ELR (cell line): Measurements from ENCODE around the gene GPX5.
"Not testable (repeated sequence)": the region's sequence is repeated elsewhere in the genome, so short reads cannot be mapped to it uniquely, and the experiment has no call there.

Experiments used
- DNase-seq: peaks from one replicate; pipeline ENCODE4 v3.0.0-alpha.2; 2015; ENCODE audit warnings: low read depth

Gene GPX5

GRCh38 chr6:28512387-28512786, 13.3 kb upstream of the GPX5 start:
- not testable (repeated sequence) for DNase-seq

- no peak for DNase-seq
These were observed 10.0 kb upstream of the GPX5 start, which contains the start of gene GPX6 for GRCh38 chr6:28515676-28516075. TSS of gene GPX6 (minus strand) at chr6:28515793. CDS start at chr6:28515743, 50 bp downstream.

DNA sequence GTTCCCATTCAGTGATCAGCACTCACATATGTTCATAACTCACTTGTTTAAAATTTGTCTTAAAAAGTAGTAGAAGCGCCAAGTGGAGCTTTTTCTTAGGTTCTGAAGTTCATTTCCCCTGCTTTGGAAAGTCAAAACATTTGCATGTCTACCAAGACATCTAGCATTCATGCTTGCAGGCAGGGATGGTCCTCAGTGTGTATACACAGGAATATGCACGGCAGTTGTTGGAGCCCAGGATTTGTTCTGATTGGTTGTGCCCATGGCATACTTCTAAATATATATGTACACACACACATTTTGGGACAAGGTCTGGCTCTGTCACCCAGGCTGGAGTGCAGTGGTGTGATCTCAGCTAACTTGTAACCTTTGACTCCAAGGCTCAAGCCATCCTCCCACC, 7.7 kb upstream of the GPX5 start:
- no peak for DNase-seq

GRCh38 chr6:28522594-28523240, 3.0 kb upstream of the GPX5 start:
- DNase-seq, result no peak

DNA sequence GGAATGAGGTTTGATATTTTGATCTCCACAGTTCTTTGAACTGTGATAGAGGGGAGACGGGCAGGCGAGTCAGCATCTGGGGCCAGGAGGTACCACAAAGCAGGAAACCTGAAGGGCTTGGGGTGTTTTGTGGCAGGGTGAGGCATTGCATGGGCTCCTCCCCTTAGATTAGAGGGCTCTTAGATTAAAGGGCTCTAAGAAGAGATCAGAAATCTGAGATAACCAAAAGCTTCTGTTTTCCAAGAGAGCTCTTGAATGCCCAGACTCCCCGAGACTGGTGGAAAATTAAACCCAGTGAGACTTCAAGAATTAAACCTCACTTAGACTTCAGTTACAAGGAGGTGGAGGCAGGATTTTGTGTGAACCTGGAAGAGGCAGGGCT, 2.4 kb upstream of the GPX5 start:
- DNase-seq, result peak; percentile 3

DNA sequence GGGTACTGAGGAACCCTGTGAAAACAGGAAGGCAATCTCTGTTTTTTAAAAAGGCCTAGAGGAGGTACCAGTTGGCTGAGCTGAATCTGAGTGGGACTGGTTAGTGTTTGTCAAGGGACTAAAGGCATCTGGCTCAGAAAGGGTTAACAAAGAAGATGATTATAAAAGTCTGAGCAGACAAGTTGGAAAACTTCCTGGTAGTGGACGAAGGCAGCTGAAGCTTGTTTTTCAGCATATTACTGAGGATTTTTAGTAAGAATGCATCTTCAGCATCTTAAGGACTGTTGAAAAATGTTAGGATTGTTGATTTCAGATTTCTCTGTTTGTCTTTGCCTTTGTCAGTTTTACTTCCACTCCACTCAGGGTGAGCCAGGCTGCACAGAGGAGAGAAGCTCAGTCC, 5.1 kb downstream of the GPX5 start:
- DNase-seq, result no peak

DNA sequence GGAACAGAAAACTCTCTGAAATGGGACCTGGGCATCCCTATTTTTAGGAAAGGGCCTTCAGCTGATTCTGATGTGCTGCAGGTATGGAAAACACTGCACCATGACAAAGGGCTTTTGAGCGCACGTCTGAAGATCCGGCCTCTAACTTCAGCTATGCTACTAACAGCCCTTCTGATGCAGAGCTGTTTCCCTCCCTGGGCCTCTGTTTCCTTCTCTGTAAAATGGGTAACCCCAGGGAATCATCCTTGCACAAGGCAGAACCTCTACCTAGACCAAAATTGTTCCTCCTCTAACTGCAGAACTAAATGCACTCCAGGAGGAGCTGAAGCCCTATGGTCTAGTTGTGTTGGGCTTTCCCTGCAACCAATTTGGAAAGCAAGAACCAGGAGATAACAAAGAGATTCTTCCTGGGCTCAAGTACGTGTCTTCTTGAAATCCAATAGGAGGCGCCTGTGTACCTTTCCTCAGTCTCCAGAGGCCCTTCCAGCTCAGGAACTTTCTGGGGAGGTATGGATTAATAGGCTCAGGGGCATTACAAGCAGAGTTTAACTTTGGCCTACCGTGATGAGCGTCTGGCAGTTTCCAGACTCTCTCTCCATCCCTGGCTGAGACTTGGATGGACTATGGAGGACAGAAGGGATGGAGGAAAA, 5.9 kb downstream of the GPX5 start:
- DNase-seq, result peak; percentile 25

DNA sequence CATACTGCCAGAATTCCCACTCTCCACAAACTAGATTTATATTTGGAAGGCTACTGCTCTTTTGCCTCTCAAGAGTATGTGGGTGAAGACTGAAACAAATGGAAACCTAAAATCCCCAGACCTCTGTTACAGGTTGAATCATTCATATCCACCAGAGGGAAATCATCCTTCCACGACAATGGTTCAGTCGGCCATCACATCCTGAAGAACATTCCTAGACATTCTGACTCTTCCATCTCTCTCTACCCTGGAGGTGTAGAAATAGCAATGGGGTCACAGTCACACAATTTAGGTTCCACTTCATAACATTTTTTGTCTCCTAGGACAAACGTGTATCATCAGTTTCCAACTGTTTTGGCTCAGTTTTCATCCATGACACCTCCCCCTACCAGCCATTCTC, 8.6 kb downstream of the GPX5 start:
- no peak for DNase-seq

GRCh38 chr6:28534875-28535274, 9.2 kb downstream of the GPX5 start:
- DNase-seq, result no peak

DNA sequence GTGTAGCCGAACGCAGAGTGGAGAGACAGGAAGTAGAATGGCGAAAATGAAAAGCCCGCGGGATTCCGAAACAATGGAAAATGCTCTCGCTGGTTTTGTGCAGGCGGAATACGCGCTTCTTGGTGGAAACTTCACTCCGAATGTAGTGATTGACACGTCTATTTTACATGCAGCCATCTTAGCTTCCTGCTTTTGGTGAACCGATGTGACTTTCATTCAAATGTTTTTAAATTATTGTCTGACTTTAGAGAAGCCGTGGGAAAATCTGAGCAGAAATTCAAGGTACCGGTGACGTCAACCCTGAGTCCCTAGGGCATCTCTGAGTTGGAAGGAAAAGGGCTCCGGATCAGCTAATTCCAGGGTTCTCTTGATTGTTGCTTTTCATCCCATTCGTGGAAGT, 11.4 kb downstream of the GPX5 start:
- DNase-seq, result peak; percentile 14

DNA sequence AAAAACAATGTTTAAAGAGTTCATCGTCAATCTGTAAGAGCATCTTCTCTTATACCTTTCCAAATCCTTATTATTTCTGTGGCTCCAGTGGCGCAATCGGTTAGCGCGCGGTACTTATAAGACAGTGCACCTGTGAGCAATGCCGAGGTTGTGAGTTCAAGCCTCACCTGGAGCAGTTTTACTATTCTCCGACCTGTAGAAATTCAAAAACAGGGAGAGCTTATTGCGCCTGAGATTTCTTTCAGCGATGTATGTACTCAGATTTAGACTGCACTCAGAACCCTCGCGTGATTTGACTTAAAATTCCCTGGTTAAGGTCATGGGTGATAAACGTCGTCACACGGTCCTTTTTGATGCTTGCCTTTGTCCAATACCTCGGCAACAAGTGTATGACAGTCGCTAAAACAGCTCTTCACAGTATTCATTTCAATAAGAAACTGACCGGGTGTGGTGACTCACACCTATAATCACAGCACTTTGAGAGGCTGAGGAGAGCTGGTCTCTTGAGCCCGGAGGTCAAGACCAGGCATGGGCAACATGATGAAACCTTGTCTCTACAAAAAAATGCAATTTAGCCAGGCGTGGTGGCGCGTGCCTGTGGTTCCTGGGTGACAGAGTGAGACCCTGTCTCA, 11.9 kb downstream of the GPX5 start:
- DNase-seq, result peak; percentile 54

- no peak for DNase-seq
These were observed 16.3 kb downstream of the GPX5 start for GRCh38 chr6:28541996-28542395.

- peak; percentile 89 for DNase-seq
These were observed 17.0 kb downstream of the GPX5 start for GRCh38 chr6:28542440-28543296.

- peak; percentile 1 for DNase-seq
These were observed 18.2 kb downstream of the GPX5 start for GRCh38 chr6:28543651-28544610.

DNA sequence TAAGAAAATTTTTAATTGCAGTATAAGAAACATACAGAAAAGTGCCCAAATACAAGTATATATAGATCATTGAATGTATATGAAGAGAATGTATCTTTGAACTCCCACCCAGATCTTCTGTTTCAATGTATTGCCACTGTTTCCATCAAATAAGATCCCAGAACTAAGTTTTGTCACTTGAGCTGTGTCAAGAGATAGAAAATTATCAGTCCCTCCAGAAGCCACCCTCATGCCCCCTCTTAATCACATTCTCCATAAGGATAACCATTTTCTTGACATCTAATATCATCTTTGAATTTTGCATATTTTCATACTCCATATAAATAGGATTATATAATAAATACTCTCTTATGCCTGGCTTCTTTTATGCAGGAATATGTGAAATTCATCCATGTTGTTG, 20.3 kb downstream of the GPX5 start:
- DNase-seq, result no peak

- not testable (repeated sequence) for DNase-seq
These were observed 21.3 kb downstream of the GPX5 start for GRCh38 chr6:28547003-28547402.

- no peak for DNase-seq
These were observed 26.4 kb downstream of the GPX5 start for GRCh38 chr6:28551891-28552666.

DNA sequence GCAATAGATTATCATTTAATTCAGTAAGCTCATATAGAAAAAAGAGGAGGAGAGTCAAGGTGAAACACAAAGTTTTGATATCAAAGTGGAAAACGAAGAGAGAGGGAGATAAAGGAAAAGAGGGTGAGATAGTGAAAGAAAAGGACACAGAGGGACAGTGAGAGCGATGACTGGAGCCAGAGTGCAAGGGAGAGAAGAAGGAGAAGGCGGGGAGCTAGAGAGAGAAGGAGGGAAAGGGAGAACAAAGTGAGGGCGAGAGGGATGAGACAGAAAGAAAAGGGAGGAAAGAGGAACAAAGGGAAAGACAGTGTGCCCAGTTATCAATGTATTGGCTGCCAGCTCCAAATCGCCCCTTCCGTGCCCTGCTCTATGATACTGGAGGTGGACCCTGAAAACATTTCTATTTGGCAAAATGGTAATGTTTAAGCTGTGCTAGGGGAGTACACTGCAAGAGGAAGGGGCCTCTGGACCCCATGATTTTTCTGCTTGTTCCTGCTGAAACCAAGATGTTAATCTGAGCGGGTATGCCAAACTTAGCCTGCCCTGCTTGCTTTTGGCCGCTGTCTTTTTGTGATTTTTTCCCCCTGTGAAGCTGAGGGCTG, 27.8 kb downstream of the GPX5 start:
- DNase-seq, result no peak

DNA sequence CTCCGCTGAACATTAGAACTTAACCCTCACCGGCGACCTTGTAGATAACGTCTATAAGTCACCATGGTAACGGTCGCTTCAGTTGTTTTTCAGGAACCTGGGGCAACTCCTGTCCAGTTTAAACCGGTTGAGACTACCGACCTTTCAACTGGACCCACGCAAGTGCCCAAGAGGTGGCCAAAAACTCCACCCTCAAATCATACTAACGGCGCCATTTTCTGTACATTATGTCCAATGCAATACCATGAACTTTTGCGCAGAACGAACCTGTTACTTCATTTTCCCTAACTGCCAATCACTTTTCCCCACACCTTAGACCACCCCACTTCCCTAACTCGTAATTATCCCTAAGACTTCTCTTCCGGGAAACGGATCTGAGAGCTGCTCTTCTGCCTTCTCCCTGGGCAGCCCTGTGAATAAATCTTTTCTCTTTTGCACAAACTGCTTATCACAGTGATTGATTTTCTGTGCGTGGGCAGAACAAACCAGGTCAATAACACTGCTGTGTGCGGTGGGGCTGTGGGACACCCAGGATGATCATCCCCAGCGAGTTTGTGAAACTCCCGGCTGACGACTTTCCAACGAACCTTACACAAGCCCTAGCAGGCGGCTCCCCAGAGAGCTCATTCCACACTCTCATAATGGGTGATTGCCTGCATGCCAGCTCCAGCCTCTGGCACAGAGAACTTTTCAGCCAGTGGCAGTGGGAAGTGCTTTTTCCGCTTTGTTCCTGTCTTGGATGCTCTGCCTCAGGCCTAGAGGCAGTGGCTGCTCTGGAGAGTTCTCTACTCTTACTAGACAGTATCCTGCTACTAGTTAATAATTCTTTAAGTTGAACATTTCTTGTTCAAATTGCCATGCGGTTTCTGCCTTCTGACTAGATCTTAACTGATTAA, 28.6 kb downstream of the GPX5 start:
- DNase-seq, result no peak
